HG03103 (cell line): ENCODE results near the gene SCN8A.
"Not testable (repeated sequence)": the region's sequence is repeated elsewhere in the genome, so short reads cannot be mapped to it uniquely, and the experiment has no call there.

ENCODE experiments used
- ATAC-seq: cut with Tn5 transposase; IDR thresholded peaks from one replicate; pipeline ENCODE4 v1.9.1; 2021; ENCODE audit warnings: low read depth; ENCODE audit not compliant: unreplicated experiment

SCN8A gene

DNA sequence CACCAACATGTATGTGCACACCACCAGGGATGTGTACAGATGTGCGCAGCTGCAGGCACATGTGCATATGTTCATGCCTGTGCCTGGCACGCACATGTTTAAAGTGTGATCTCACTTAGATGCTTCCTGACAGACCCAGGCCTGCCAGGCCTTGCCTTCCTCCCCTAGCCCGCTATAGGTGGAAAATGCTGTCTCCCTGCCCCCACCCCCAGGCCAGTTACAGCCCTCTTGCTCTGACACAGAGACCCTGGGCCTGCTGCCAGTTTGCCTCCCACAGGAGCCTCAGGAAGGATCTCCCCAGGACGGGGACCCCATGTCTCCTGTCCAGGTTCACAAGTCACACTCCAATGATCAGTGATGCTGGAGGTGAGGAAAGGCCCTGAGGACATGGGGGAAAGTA, 235.8 kb downstream of the SCN8A start:
- ATAC-seq: no peak

DNA sequence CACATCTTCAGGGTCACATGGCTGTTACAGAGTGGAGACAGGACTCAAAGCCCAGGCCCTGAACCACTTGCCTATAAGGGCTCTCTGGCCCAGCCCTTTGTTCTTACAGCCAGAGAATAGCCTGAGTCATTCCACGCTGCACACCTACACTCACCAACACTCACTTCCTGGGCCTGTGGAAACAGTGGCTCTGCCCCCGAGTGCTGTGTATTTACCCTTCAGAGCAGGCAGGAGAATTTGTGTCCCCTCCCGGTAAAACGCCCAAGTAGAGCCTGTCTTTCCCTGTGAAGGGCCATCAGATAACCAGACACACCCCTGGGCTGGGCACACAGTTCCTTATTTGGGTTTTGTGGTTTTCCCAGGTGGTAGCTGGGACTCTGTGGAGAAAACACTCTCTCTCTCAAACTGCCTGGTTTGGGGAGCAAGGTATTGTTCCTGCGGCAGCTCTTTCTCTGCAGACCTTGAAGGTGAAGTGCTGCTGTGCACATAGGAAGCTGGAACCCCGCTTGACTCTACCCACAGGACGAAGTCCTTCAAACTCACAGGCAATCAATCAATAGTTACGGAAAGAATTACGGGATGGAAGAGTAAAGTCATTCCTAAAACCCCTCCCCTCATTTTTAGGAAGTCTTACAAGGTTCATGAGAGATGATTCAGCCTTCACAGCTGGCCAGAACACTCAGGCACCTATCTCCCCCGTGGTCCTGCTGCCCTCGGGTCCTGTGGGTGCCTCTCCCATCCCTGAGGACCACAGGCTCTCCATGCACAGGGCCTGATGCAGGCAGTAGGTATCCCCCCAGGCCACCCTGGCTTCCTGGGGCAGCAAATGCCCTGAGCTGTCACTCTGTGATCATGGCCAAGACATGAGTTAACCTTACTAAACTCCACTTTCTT, 237.1 kb downstream of the SCN8A start:
- ATAC-seq: no peak

DNA sequence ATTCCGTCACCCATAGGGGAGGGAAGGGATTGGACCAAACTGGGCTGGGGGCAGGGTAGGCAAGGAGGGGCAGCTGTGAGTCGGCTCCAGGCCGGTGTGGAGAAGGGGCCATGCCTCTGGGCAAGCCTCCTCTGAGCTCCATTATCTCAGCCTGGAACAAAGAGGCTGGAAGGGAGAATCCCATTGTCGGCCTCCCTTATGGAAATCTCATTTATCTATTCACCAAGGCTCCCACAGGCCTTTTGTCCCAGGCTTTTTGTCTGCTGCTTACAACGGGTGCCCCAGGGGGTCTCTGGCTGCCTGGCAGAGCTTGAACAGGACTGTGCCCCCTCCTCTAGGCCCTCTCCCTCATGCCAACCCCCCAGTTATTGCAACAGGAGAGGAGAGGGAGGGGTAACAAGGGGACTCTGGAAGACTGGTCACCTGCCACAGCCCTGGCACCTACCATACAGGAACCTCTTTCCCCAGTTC, 238.0 kb downstream of the SCN8A start:
- ATAC-seq: no peak

DNA sequence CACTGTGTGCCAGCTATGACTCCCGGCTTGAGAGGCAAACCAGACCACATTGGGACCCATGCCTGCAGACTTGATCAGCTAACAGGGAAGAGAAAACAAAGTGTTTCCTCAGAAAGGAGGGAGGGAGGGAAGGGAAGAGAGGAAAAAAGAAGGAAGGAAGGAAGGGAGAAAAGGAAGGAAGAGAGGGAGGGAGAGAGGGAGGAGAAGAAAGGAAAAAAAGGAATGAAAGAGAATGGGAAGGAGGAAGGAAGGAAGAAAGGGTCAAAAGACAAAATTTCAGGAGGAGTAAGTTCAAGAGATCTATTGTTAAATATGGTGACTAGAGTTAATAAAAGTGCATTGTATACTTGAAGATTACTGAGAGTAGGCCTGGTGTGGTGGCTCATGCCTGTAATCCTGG, 238.6 kb downstream of the SCN8A start:
- no peak for ATAC-seq

DNA sequence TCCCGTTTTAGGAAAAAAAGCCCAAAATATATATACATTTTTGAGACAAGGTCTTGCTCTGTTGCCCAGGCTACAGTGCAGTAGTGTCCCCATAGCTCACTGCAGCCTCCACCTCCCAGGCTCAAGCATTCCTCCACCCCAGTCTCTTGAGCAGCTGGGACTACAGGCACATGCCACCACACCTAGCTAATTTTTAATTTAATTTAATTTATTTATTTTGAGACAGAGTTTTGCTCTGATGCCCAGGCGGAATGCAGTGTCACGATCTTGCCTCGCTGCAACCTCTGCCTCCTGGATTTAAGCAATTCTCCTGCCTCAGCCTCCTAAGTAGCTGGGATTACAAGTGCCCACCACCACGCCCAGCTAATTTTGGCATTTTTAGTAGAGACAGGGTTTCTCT, 240.8 kb downstream of the SCN8A start:
- ATAC-seq: not testable (repeated sequence)

DNA sequence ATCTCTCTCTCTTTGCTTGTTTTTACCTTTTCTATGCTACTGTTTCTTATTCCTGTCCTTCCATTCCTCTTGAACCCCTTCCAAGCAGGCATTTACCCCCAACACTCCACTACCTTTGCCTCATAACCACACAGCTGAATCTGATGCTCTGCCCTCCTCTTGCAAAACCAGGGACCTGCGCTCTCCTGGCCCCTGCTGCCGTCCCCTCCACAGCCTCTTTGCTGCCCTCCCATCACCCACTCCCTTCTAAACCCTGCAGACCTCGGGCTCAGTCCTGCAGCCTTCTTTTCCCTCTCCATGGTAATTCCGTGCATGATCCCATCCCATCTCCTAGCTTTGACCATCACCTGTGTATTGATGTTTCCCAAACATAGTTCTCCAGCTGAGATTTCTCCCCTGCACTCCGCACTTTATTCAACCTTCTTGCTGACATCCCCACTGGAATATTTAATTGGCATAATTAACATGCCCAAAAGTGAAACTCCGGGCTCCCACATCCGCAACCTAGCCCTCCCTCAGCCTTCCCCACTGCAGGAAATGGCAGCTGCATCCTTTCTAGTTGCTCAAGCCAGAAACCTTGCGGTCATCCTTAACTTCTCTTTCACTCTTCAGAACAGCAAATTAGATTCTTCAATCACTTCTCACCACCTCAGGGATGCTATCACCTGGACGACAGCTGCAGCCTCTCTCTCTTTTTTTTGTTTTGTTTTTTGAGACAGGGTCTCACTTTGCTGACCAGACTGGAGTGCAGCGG, 241.5 kb downstream of the SCN8A start:
- ATAC-seq: no peak

DNA sequence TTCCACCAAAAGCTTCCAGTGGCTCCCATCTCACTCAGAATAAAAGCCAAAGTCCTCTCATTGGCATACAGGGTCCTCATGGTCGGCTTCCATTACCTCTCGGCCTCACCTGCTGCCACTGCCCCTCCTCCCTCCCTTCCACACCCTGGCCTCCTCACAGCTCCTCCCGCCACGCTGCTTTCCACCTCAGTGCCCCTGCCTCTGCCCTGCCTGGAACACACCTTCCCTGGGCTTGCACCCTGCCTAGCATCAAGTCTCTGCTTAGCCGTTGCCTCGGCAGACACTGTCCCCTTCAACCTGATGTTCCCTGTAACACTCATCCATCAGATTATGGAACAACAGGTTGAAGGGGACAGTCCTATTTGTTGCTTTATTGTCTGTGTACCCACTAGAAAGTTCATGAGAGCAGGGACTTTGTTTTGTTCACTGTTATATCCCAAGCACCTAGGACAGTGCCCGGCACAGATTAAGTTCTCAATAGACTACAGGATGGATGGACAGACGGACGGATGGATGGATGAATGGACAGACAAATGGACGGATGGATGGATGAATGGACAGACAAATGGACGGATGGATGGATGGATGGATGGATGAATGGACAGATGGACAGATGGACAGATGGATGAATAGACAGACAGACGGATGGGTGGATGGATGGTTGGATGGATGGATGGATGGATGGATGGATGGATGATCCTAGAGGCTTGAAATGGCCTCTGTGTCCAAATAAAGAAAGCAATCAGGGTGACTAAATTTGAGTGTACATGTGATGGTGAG, 242.6 kb downstream of the SCN8A start:
- ATAC-seq: no peak

DNA sequence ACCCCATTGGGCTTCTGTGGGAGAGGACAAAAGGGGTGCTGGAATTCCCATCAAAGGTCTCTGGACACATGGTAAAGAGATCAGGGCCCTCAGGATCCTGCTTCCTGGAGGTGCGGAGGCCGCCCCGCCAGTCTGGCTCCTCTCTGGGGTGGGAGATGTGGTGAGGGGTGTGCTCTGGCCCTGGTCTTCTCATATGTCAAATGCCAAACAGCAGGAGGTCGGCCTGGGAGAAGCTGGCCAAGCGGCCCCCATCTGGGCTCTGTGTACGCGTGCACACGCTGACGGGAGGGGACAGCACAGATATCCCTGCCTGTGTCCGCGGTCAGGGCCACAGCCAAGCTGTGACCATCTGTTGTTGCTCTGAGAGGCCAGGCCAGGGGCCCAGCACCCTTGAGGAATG, 243.4 kb downstream of the SCN8A start:
- ATAC-seq: no peak

DNA sequence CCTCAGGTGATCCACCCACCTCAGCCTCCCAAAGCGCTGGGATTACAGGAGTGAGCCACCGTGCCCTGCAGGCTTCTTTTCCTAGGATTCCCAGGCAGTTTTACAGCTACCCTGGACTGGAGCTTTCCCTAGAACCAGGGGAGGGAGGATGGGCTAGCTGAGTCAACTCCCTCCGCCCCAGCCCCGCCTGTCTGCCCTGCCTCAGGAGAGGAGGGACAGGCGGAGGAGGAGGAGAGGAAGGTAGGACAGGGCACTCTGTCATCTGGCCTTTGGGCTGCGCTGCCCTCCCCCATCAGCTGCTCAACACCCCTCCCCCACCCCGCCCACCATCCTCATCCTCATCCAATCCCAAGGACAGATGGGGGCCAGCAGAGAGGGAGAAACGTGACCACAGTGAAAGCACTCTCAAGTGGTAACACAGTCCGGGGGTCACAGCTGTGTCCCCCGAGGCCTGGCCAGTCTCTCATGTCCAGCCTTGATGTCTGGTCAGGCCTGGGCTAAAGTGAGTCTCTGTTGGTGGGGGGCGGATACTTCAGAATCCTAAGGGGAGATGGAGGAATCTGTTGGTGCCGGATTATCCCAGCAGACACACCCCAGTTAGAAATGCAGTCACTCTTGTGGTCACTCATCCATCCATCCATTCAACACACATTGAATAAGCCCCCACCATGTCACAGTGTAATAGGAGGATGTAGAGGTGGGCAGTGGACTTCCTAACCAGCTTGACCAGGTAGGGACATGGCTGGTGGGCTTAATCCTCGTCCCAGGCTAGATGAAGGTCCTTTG, 245.2 kb downstream of the SCN8A start:
- ATAC-seq: no peak

DNA sequence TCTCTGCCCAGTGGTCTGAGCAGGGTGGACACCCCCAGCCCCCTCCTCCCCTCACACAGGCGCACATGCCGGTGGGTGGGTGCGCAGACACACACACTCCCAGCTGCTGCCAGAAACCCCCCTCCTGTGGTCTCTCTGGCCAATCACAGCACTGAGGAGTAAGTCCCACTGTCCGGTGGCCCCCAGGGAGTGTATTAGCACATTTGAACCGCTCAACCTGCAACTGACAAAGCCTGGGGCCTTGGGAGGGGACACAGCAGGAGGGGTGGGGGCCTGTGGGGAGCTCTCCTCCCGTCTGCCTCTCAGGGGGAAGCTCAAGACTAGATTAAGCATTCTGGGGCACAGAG, 245.8 kb downstream of the SCN8A start:
- ATAC-seq: no peak

DNA sequence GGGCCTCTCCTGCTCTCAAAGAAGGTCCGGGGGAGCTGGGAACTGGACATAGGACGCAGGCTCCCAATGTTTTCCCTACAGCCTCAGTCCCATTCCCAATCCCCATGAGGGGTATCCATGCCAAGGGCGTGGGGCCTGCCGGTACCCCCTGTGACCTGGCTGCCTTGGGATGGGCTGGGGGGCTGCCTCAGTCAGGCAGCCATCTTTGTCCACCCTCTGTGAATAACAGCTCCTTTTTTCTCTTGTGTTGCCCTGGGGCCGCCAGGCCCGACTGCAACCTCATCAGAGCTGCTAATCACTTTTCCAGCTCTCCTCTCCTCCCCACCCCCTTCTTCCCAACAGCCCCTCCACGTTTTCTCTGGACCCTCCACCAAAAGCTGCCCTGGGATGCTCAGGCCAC, 246.3 kb downstream of the SCN8A start:
- ATAC-seq: no peak

DNA sequence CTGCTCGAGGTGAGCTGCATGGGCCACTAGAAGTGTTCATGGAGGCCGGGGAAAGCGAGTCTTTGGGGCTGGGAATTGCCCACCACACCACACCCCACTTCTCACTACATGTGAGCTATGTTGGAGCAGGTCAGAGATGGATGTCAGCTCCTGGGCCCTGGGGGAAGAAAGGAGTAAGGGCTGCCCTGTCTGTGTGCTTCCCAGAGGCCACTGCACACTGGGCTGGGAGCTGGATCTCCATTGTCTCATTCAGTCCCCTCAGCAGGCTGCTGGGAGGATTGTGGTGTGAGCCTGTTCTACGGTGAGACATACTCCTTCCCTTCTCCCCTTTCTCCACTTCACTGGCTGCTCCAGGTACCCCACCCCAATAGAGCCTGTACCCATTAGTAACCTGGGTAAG, 247.0 kb downstream of the SCN8A start:
- no peak for ATAC-seq

DNA sequence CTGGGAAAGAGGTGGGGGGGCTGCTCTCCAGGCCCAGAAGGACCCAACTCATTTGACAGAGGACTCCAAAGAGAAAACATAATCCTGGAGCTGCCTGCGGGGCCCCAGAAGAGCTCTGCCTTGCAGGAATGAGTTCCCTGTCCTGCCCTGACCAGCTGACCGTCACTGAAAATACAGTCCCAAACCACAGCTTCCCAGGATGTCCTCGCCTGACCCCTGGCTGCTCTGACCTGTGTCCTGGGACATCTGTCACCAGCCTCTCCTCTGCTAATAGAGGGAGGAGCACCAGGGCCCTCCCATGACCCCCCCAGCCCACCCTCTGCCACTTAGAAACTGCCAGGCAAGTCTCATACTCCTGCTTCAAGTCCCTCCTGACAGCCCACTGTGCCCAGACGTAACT, 247.7 kb downstream of the SCN8A start:
- no peak for ATAC-seq

DNA sequence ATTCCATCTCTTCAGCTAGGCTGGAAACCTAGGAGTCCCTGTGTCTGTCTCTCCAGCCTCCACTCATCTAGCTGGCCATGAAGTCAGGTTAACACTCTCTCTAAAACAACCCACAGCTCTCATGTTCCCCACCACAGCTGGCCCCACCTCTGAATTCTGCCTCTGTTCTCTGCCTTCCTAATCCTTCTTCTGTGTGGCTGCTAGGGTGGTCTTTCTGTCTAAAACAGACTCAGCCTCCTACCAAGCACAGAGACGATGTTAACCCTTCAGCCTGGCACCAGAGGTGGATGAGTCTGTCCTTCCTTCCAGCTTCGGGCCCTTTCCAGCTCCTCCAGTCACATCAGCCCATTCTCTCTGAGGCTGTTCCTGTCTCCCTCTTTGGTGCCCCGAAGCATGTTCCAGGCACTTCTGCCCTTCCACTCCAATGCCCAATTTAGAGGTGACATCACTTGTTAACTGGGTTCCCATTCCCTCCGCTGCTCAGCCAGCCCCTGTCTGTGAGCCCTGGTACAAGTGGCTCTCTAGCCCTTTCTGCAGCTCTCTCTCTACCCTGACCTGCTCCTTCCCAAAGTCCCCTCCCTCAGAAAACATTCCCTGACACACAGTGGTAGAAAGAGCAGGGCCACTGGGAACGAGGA, 248.4 kb downstream of the SCN8A start:
- ATAC-seq: no peak

DNA sequence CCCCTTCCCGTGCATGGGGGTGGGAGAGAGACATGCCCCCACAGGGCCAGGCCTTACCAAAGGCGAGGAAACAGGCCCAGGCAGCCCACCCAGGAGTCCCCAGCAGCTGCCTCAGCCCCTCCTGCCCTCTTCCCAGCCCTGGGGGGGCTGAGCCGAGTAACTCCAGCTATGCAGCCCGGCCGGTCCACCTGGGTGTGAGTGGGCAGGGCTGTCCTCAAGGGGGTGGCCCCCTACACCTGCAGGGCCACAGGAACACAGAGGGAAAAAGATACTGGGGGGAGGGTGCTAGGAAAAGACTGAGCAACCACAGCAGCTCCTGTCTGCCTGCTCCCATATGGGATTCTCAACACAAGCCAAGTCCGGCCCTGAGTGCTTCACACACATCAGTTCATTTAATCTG, 249.9 kb downstream of the SCN8A start:
- ATAC-seq: no peak

DNA sequence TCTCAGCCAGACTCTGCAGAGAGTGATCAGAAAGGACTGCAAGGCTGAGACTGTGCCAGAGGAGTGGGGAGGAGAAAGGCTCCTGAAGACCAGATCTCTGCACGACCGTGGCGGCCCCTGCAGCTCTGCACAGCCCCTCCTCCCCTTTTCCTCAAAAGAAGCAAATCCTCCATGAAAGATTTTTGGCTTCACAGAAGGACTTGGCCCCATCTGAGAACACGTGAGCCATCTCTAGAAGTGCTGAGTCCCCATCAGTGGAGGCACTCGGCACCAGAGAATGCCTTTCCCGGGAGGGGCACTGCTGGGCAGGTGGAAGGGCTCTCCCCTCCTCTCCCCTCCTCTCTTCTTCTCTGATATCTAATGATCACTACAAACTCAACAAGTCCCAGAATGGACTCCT, 250.7 kb downstream of the SCN8A start:
- ATAC-seq: no peak

DNA sequence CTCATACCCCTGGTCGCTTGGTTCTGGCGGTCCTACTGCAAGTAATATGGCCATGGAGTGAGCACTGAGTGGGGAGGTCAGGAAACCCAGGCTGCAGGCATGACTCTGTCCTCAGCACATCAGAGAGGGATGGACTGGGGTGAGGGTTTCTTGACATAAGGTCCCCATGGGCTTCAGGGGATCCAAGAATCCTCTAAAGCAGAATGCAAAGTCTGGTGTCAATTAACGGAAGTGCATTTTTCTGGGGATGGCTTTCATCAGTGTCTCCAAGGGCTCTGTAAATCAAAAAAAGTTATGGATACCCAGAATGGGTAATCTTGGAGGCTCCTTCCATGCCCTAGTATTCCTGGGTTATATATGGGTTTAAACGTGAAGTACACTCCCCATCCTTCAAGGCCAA, 253.8 kb downstream of the SCN8A start:
- ATAC-seq: no peak

DNA sequence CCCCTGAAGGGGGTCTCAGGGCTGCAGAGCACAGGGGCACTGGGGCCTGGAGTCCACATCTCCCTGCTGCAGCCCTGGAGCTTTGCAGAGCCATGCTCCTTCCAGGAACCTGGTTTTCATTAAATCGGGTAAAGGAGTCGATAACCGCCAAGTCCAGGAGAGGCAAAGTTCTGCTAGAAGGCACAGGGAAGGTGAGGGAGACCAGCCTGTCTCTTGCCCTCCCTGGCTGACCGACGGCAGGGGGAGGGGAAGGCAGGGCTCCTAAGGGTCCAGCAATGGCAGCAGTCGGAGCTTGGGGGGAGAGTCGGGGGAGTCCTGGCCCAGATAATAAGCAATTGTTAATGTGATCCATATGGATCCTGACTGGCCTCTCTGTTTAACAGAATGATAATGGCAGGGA, 254.4 kb downstream of the SCN8A start:
- no peak for ATAC-seq

DNA sequence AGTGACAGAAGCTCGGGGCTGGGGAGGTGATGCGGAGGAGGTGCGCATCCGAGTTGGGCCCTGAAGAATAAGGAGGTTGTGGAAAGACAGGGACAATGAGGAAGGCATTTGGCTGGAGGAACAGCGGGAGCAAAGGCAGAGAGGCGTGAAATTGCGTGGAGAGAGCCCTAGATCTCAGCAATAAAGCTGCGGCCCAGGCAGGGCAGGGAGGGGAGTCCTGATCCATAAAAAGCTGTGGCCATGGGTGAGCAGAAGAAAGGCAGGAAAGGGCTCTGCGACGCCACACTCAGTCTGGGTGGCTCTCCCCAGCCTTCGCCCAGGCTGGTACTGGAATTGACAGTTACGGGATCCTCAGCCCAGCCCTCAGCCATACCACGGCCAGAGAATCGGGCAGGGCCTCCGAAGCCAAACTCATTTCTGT, 255.2 kb downstream of the SCN8A start:
- ATAC-seq: no peak
